HEK293 (cell line): Measurements from ENCODE around the gene KLHDC4.

Experiments
- KLF7 ChIP-seq: fragments of 450-650 bp; formaldehyde crosslinking; IDR thresholded peaks from 2 replicates; pipeline ENCODE4 v1.5.1; 2016; ENCODE audit warnings: missing biosample characterization, missing genetic modification characterization, borderline replicate concordance
- TCF7L2 ChIP-seq: IDR thresholded peaks from 2 replicates; pipeline ENCODE4 v1.6.1; 2011; ENCODE audit warnings: low read depth, mild to moderate bottlenecking, inconsistent platforms, low read length, moderate library complexity, borderline replicate concordance
- ZNF629 ChIP-seq: fragments of 450-650 bp; formaldehyde crosslinking; IDR thresholded peaks from 2 replicates; pipeline ENCODE4 v1.5.1; 2017; ENCODE audit warnings: missing biosample characterization, missing genetic modification characterization
- ZNF707 ChIP-seq: fragments of 450-650 bp; formaldehyde crosslinking; IDR thresholded peaks from 2 replicates; pipeline ENCODE4 v1.5.1; 2016; ENCODE audit warnings: missing biosample characterization, missing genetic modification characterization
- ZNF776 ChIP-seq: fragments of 450-650 bp; formaldehyde crosslinking; IDR thresholded peaks from 2 replicates; pipeline ENCODE4 v1.5.0; 2017; ENCODE audit warnings: missing biosample characterization, missing genetic modification characterization, borderline replicate concordance
- TF ChIP-seq, protein P1 (sequence below): fragments of 450-650 bp; formaldehyde crosslinking; IDR thresholded peaks from 2 replicates; pipeline ENCODE4 v1.5.1; 2016; ENCODE audit warnings: missing biosample characterization, missing genetic modification characterization
- TF ChIP-seq, protein P2 (sequence below): fragments of 450-650 bp; formaldehyde crosslinking; IDR thresholded peaks from 2 replicates; pipeline ENCODE4 v1.5.1; 2016; ENCODE audit warnings: missing biosample characterization, missing genetic modification characterization
- TF ChIP-seq, protein P3 (sequence below): fragments of 450-650 bp; formaldehyde crosslinking; IDR thresholded peaks from 2 replicates; pipeline ENCODE4 v1.5.1; 2016; ENCODE audit warnings: missing biosample characterization, missing genetic modification characterization
- TF ChIP-seq, protein P4 (sequence below): fragments of 450-650 bp; formaldehyde crosslinking; IDR thresholded peaks from 2 replicates; pipeline ENCODE4 v1.5.1; 2016; ENCODE audit warnings: missing biosample characterization, missing genetic modification characterization

DNA sequence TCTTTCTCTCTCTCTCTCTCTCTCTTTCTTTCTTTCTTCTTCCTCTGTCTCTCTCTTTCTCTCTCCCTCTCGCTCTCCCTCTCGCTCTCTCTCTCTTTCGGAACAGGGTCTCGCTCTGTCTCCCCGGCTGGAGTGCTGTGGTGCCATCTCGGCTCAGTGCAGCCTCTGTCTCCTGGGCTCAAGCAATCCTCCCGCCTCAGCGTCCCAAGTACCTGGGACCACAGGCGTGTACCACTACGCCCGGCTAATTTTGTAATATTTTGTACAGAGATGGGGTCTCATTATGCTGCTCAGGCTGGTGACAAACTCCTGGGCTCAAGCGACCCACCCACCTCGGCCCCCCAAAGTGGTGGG is 12.7 kb upstream of the KLHDC4 start:
- TF ChIP-seq KLF7 (tag by site-specific recombination) (no peak), TCF7L2 (no peak), ZNF629 (no peak), ZNF776 (tag by site-specific recombination) (no peak), ZNF707 (tag by site-specific recombination) (no peak)
- TF ChIP-seq, protein P1, sequence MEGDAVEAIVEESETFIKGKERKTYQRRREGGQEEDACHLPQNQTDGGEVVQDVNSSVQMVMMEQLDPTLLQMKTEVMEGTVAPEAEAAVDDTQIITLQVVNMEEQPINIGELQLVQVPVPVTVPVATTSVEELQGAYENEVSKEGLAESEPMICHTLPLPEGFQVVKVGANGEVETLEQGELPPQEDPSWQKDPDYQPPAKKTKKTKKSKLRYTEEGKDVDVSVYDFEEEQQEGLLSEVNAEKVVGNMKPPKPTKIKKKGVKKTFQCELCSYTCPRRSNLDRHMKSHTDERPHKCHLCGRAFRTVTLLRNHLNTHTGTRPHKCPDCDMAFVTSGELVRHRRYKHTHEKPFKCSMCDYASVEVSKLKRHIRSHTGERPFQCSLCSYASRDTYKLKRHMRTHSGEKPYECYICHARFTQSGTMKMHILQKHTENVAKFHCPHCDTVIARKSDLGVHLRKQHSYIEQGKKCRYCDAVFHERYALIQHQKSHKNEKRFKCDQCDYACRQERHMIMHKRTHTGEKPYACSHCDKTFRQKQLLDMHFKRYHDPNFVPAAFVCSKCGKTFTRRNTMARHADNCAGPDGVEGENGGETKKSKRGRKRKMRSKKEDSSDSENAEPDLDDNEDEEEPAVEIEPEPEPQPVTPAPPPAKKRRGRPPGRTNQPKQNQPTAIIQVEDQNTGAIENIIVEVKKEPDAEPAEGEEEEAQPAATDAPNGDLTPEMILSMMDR (tag by site-specific recombination), result no peak
- TF ChIP-seq, protein P2, sequence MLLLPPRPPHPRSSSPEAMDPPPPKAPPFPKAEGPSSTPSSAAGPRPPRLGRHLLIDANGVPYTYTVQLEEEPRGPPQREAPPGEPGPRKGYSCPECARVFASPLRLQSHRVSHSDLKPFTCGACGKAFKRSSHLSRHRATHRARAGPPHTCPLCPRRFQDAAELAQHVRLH (tag by site-specific recombination), result no peak
- TF ChIP-seq, protein P3, sequence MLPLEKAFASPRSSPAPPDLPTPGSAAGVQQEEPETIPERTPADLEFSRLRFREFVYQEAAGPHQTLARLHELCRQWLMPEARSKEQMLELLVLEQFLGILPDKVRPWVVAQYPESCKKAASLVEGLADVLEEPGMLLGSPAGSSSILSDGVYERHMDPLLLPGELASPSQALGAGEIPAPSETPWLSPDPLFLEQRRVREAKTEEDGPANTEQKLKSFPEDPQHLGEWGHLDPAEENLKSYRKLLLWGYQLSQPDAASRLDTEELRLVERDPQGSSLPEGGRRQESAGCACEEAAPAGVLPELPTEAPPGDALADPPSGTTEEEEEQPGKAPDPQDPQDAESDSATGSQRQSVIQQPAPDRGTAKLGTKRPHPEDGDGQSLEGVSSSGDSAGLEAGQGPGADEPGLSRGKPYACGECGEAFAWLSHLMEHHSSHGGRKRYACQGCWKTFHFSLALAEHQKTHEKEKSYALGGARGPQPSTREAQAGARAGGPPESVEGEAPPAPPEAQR (tag by site-specific recombination), result no peak
- TF ChIP-seq, protein P4, sequence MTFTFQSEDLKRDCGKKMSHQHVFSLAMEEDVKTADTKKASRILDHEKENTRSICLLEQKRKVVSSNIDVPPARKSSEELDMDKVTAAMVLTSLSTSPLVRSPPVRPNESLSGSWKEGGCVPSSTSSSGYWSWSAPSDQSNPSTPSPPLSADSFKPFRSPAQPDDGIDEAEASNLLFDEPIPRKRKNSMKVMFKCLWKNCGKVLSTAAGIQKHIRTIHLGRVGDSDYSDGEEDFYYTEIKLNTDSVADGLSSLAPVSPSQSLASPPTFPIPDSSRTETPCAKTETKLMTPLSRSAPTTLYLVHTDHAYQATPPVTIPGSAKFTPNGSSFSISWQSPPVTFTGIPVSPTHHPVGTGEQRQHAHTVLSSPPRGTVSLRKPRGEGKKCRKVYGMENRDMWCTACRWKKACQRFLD, result no peak
